SKM-1 treated with dmso at 0.1 percent for 144 hours (cell line): ENCODE results near the gene IRAK1.

Source experiments
- DNase-seq: peaks from one replicate; lab custom pipeline; 2025; ENCODE audit not compliant: unreplicated experiment; lab: John Stamatoyannopoulos, UW

IRAK1 gene

DNA sequence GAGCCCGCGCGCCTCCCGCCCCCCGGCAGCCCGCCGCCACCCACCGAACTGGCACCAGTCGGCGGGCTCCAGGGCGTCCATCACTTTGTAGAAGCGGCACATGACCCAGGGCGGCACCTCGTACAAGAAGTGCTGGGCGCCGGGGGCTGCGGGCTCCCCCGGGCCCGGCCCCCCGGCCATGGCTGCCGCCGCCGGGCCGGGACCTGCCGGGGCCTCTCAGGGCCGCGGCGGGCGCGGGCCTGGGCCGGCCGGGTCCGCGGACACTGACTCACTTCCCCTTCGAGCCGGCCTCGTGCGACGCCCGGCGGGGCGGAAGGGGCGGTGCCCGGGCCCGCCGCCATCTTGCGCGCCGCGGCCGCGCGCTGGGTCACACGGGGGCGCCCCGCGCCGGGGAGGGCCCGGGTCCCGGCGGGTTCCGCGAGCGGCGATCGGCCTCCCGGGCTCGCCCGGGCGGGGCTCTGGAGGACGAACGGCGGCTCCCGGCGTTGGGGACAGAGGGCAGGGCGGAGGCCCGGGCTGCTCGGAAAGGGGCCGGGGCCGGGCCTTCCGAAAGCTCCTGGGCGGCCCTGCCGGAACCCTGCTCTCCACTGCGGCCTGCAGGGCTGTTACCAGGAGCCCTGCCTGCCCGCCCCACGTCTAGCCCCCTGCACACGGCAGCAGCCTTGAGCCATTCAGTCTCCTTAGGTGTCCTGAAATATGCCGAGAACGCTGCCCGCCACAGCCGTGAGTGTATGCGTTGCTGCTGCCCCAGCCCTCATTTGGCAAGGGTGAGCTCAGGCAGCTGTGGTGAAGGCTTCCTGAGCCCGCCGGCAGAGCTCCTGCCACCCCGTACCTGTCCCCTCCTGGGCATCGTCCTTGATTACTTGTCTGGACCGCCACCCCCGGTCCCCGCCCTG is at the start of gene IRAK1:
Gene IRAK1 (minus strand): TSS at position 270 of the 896 bp plus-strand sequence. CDS start 90 bp downstream, at position 180.
- DNase-seq, result peak; percentile 13

- DNase-seq, result no peak
Measured at GRCh38 chrX:154068560-154068959, 48.9 kb upstream of the IRAK1 start.

- DNase-seq, result no peak
Measured at GRCh38 chrX:154064637-154065435, 45.1 kb upstream of the IRAK1 start.

- DNase-seq, result no peak
Measured at GRCh38 chrX:154063234-154063633, 43.5 kb upstream of the IRAK1 start.

DNA sequence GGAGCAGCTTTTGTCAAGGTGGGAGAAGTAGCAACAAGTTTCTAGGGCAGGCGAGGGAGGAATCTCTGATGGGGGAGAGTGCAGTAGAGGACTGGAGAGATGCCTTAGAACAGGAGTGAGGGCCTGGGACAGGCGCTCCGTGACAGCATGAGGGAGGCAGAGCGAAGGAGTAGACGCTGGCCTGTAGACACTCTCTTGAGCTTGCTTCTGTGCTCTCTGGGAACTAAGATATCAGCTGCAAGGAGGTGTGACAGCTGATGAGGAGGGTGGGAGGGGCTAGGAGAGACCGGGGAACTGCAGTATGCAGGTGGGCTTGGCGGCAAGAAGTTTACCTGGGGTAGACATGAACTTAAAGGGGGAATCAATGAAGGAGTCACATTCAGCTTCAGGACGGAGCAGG is 42.1 kb upstream of the IRAK1 start:
- no peak for DNase-seq

DNA sequence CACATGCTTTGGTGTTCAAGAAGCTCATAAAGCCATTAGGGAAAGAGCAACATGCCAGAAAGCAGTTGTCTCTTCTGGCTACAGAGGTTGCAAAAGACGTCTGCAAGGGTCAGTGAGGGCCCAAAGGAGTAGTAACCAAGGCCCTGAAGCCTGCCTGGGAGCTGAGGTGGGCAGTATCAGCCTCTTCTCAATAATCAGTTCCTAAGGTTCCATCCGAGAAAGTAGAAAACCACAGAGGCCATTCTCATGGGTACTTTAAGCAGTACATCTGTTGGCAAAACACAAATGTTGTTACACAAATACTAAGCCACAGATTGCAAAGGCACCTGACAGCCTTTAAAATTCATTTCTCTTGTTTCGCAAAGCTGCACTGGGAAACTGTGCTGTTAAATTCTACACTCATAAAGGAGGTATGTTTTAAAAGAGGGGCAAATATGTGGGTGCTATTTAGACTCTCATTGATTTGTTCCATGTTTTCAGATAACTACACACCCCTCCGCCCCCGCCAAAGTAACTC is 40.1 kb upstream of the IRAK1 start:
- no peak for DNase-seq

- DNase-seq, result no peak
Measured at GRCh38 chrX:154059231-154059630, 39.5 kb upstream of the IRAK1 start.

GRCh38 chrX:154058214-154058997 is 38.7 kb upstream of the IRAK1 start:
- DNase-seq, result no peak

DNA sequence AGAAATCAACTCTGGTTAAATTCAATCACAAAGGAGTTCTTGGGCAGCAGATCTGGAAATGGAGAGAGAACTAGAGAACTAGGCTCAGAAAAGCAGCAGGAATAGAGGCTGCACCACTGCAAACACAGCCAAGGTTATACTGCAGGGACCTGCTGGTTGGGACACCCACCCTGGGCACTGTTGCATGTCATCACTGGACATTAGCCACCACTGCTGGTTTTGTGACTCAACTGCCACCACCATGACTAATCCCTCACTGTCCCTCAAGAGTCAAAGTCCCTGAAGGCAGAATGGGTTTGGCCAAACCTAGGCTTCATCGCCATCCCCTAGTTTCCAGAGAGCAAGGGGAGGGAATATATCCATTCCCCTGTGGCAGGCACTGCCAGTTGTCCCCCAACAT is 38.1 kb upstream of the IRAK1 start:
- DNase-seq, result no peak

DNA sequence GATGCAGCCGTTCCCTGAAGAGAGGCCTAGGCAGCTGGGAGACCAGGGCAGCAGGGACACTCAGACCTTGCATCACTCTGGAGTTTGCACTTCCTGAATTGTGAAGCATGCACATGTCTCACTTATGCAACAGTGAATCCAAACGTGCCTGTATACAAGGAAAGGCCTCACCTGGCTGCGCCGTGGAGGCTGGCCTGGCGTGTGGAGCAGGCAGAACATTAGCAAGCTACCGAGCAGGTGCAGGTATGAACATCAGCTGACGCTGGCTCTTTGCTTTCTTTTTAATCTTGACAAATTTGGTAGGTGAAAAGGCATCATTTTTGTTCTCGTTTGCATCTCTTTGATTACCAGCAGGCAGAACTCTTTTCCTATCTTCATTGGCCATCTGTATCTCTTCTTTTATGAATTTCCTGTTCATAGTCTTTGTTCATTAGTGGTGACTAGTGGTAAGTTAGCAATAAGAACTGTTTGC is 37.1 kb upstream of the IRAK1 start:
- peak; percentile 18 for DNase-seq

DNA sequence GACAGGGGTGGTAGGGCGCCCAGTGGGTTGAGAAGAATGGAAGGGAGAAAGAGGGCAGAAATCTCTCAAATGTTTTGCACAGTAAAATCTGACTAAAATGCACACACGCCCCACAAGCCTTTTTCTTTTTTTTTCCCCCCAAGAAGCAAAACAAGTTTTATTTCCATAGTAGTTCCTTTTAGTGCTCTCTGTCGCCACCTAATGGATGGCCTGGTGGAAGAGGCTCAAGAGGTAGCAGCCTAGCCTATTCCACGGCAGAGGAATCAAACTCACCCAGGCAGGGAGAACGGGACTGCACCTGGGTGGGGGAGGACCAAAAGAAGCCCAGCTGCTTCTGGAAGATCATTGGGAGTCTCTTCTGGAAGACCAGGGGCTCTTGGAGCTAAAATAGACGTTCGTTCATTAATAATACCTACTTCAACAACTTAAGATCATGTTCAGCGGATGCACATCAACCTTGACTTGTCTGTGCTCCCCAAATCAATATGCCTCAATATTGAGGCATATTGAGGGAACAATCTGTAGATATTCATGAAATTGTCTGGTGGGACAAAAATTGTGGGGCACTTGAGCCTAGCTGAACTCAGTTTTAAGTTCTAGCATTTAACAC is 31.6 kb upstream of the IRAK1 start:
- DNase-seq, result no peak

DNA sequence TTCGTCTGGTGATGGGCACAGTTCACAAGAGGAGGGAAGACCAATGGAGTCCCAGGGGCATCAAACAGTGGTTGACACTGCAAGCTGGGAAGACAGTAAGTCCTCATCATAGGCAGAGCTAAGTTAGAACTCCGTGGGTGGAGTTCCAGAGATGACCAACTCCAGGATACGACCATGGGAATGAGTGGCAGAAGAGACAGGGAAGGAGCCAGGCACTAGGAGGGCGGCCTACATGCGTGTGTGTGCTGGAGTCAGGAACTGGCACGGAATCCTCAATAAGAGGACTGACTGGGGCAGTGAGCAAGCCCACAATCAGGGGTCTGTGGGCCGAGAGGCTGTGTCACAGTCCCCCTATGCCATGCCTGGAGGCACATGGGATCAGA is 30.4 kb upstream of the IRAK1 start:
- DNase-seq, result no peak

GRCh38 chrX:154049209-154050112 is 29.8 kb upstream of the IRAK1 start:
- no peak for DNase-seq

DNA sequence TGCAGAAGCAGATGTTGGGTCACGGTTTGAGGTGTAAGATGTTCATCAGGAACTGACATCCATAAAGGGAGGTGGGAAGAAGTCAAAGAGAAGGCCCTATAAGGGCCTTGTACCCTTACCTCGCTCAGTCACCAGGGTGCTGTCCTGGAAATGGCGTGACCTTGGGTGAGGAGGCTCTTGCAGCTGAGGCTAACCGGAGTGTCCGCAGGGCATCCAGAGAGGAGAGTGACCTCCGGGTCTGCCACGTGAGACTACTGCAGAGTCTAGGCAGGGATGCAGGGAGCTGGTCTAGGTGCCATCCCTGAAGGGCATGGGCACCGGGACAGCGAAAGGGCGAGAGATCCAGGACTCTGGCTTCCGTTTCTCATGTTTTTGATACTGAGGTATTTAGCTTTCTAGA is 28.7 kb upstream of the IRAK1 start:
- no peak for DNase-seq

DNA sequence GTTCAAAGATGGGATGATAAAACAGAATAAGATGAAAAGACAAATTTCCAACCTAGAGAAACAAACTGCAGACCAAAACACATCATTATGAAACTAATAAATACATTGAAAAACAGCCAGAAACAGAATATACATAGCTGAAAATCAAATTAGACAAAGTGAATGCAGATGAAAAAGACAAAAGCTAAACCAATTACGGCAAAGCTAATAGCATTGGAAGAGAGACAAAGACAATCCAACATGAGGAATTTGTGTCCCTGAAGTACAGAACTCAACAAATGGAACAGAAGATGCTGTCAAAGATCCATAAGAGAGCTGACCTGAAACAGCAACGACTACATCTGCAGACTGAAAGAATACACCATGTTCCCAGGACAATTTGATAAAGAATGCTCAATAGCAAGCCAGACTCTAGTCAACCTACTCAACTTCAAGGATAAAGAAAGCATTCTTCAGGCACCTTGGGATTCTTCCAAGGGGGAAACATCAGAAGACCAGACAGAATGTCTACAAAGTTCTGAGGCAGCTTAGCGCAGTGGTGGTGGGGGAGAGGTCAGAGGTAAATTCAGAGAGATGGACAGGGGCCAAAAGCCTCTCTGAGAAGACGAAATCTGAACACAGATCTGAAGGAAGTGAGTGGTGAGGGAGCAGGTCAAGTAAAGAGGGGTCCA is 27.4 kb upstream of the IRAK1 start:
- no peak for DNase-seq

GRCh38 chrX:154046031-154046781 is 26.5 kb upstream of the IRAK1 start:
- DNase-seq, result no peak

DNA sequence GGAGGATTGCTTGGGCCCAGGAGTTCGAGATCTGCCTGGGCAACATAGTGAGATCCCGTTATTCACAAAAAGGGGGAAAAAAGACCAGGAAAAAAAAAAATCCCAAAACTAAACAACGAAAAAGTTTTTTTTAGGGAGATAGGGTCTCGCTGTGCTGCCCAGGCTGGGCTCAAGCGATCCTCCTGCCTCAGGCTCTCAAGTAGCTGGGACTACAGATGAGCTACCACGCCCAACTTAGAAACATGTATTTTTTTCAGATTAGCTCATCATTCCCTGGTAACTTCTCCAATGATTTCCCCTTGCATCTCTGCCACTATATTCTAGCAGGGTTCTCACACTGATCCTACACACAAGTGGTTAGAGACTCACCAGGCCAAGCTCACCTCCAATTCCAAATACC is 24.4 kb upstream of the IRAK1 start:
- no peak for DNase-seq

GRCh38 chrX:154043003-154043763 is 23.5 kb upstream of the IRAK1 start:
- no peak for DNase-seq
